ENCODE data around the gene POLK. TPM values are rescaled to one million over a fixed set of nuclear protein-coding genes. Genes with fewer than 3 reads are reported as not detected.

Gene POLK
- total RNA-seq (10 to 100 TPM; 16.8 to 28.8 (median 24.2) TPM), polyA plus RNA-seq (1 to 10 TPM; 5.2 to 9.4 TPM)
- long read RNA-seq, donor 1, full-length matches to known transcripts: 7 of 15 reads
- long read RNA-seq, donor 1, partial matches to known transcripts: 3 of 15 reads
- long read RNA-seq, donor 1, other reads (novel, unspliced or antisense): 5 of 15 reads
- long read RNA-seq, donor 2, full-length matches to known transcripts: 4 of 20 reads
- long read RNA-seq, donor 2, partial matches to known transcripts: 8 of 20 reads
- long read RNA-seq, donor 2, other reads (novel, unspliced or antisense): 8 of 20 reads
- long read RNA-seq, donor 3, full-length matches to known transcripts: 7 of 13 reads
- long read RNA-seq, donor 3, partial matches to known transcripts: 1 of 13 reads
- long read RNA-seq, donor 3, other reads (novel, unspliced or antisense): 5 of 13 reads

DNA sequence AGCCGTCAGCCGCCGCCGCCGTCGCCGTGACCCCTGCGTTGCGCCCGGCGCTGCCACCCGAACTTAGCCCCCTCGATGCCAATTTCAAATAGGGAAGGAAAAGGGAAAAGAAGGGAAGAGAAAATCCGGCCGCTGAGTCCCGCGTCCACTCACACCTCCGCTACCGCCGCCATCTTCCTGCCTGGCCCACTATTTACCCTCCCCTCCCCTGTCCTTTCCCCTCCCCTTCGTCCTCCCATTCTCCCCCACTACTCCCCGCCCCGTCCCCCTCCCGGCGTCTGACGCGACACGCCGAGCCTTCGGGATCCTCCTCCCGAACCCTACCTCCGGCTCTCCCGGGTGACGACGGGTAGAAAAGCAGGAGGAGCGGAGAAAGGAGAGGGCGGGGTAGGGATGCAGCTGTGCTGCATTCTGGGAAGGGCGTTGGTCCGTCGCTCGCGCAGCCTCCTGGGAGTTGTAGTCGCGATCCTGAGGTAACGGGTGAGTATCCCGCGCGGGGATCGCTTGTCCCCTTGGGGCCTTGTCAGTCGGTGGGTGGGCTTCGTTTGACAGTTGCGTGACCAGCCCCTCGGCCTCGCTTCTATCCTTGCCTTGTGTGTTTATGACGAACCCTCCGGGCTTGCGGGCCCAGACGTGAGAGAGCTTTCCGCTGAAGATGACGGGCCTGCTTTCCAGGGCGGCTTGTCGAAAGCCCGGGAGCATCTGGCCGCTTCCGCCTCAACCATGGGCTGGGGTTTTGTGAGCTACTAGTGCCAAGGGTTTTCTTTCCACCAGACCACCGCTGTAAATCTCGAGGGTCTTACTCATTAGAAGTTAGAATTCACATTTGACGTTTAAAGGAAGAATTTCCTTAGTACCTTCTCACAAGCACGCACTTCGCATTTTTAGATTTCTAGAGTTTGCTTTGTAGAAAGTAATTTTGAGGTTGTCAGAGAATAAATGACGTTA, at the start of gene POLK, which contains the start of gene CERT1:
POLK (plus strand) TSS at position 457 of the 948 bp plus-strand sequence.
CERT1 (minus strand) TSS at position 195 of the 948 bp plus-strand sequence. CDS start 422 bp downstream, outside the sequence.
- peaks cover 4 to 59% (median 38%) of the 10 kb centered on the region in 12 donors for H3K4me1 ChIP-seq
- peak within 1 kb of the TSS; percentile 76 to 94 (median 92) for H3K27ac ChIP-seq
- peak within 1 kb of the TSS; percentile 71 to 97 (median 84) for H3K4me3 ChIP-seq
- TF ChIP-seq CTCF (IDR thresholded peaks at IDR 0.05) (no peak), POLR2A (IDR thresholded peaks at IDR 0.05) (peak in 1 of 2 donors; percentile 87)
- H3K9me3 ChIP-seq: no peaks in the 10 kb centered on the region
- peak; percentile 98 to 99 (median 99) for DNase-seq
- H3K36me3 ChIP-seq: no peaks in the 10 kb centered on the region
- WGBS, 4 donors: 1 to 2% (median 1%) methylated on average over 50 to 71 of the region's 71 CpGs
- no peaks in the 10 kb centered on the region for H3K27me3 ChIP-seq
- intact Hi-C loops (cut with DNase I): loop anchor here in 8 of 10 donors (2.0 to 10.0 kb wide), 7 partner anchors 53 to 173 kb away; no protein-coding TSS in a partner anchor
- ATAC-seq: peak; percentile 98 to 99 (median 99)

GRCh38 chr5:75463726-75464125, 48.0 kb upstream of the POLK start:
- WGBS, 4 donors: 89 to 100% (median 91%) methylated on average over 2 of the region's 2 CpGs
- no peak overlapping the region for H3K4me3 ChIP-seq
- peaks cover 0 to under 1% (median 0%) of the 10 kb centered on the region in 9 donors for H3K36me3 ChIP-seq
- no peaks in the 10 kb centered on the region for H3K27me3 ChIP-seq
- ATAC-seq (no peak), DNase-seq (no peak)
- H3K9me3 ChIP-seq: peaks cover 0 to 18% (median 8%) of the 10 kb centered on the region in 12 donors
- H3K27ac ChIP-seq: no peak overlapping the region
- TF ChIP-seq CTCF (IDR thresholded peaks at IDR 0.05): no peak
- no peak for TF ChIP-seq POLR2A (IDR thresholded peaks at IDR 0.05)
- intact Hi-C loops (cut with DNase I): no loop called here
- peaks cover 0 to 49% (median 22%) of the 10 kb centered on the region in 12 donors for H3K4me1 ChIP-seq

- intact Hi-C loops (cut with DNase I): no loop called here
- WGBS, 4 donors: 41 to 70% (median 54%) methylated on average over 1 of the region's 1 CpG
- TF ChIP-seq CTCF (IDR thresholded peaks at IDR 0.05) (no peak), POLR2A (IDR thresholded peaks at IDR 0.05) (no peak)
- H3K4me1 ChIP-seq: peaks cover 0 to 48% (median 20%) of the 10 kb centered on the region in 12 donors
- DNase-seq: peak in 2 of 5 donors; percentile 8 to 24
- H3K27ac ChIP-seq: peak overlapping the region in 2 of 12 donors; percentile 24 to 27
- peaks cover 0 to 4% (median 0%) of the 10 kb centered on the region in 9 donors for H3K36me3 ChIP-seq
- no peak overlapping the region for H3K4me3 ChIP-seq
- H3K9me3 ChIP-seq: peaks cover 0 to 35% (median 24%) of the 10 kb centered on the region in 12 donors
- peak in 3 of 4 donors; percentile 69 to 85 (median 76) for ATAC-seq
- no peaks in the 10 kb centered on the region for H3K27me3 ChIP-seq
Observed at GRCh38 chr5:75465480-75465879, 46.2 kb upstream of the POLK start.

Measured in heart left ventricle (tissue), 16 donors.